Type B pancreatic cell (in vitro differentiated cells): ENCODE results near the gene PADI1. TPM values are rescaled to one million over a fixed set of nuclear protein-coding genes. Genes with fewer than 3 reads are reported as not detected.

ENCODE experiments used
- DNase-seq: peaks from one replicate; pipeline ENCODE4 v3.0.0; 2021; ENCODE audit warnings: mixed read lengths; ENCODE audit not compliant: unreplicated experiment; ENCODE audit errors: extremely low spot score
- H3K27ac Mint-ChIP-seq: 2 replicates; pipeline ENCODE4 v1.8.0; 2021; ENCODE audit warnings: mild to moderate bottlenecking, mixed read lengths
- H3K27me3 Mint-ChIP-seq: 2 replicates; pipeline ENCODE4 v1.8.0; 2021; ENCODE audit warnings: mixed read lengths
- H3K36me3 Mint-ChIP-seq: 2 replicates; pipeline ENCODE4 v1.8.0; 2021; ENCODE audit warnings: mixed read lengths
- H3K4me1 Mint-ChIP-seq: one replicate; pipeline ENCODE4 v1.8.0; 2021; ENCODE audit warnings: mixed read lengths; ENCODE audit not compliant: unreplicated experiment
- H3K4me3 Mint-ChIP-seq: 2 replicates; pipeline ENCODE4 v1.8.0; 2021; ENCODE audit warnings: mild to moderate bottlenecking, mixed read lengths
- H3K9me3 Mint-ChIP-seq: 2 replicates; pipeline ENCODE4 v1.8.0; 2021; ENCODE audit warnings: mixed read lengths
- total RNA-seq: library from RNA; stranded (reverse); gene quantifications from 2 replicates; pipeline ENCODE4 v1.2.1, GENCODE V29; 2021; ENCODE audit warnings: low replicate concordance
- TF ChIP-seq, protein P1 (sequence below): fragments of 200-600 bp; sonication (generic); conservative IDR thresholded peaks from 2 replicates; pipeline ENCODE4 v1.5.0; 2021; ENCODE audit warnings: antibody characterized with exemption, mild to moderate bottlenecking

The PADI1 gene
- total RNA-seq, 1 donor from 2014 or later = 21.2 TPM

DNA sequence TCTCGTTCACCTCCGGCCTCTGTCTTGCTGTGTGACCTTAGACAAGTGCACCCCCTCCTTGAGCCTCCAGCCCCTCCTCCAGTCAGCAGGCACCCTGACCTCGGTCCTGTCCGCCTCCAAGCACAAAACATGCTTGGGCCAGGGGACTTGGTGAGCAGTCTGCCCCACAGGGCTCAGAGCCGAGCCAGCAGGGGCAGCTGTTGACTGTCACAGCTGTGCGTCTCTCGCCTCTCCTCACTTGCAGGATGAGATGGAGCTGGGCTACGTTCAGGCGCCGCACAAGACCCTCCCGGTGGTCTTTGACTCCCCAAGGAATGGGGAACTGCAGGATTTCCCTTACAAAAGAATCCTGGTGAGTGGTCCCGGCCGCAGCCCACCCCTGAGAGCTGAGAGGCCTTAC is 68.2 kb downstream of the PADI1 start:
- DNase-seq = no peak
- no peaks in the 10 kb centered on the region for H3K4me1 Mint-ChIP-seq
- no peaks in the 10 kb centered on the region for H3K36me3 Mint-ChIP-seq
- H3K27ac Mint-ChIP-seq = no peak overlapping the region
- H3K27me3 Mint-ChIP-seq = peaks cover 3% of the 10 kb centered on the region
- TF ChIP-seq, protein P1, sequence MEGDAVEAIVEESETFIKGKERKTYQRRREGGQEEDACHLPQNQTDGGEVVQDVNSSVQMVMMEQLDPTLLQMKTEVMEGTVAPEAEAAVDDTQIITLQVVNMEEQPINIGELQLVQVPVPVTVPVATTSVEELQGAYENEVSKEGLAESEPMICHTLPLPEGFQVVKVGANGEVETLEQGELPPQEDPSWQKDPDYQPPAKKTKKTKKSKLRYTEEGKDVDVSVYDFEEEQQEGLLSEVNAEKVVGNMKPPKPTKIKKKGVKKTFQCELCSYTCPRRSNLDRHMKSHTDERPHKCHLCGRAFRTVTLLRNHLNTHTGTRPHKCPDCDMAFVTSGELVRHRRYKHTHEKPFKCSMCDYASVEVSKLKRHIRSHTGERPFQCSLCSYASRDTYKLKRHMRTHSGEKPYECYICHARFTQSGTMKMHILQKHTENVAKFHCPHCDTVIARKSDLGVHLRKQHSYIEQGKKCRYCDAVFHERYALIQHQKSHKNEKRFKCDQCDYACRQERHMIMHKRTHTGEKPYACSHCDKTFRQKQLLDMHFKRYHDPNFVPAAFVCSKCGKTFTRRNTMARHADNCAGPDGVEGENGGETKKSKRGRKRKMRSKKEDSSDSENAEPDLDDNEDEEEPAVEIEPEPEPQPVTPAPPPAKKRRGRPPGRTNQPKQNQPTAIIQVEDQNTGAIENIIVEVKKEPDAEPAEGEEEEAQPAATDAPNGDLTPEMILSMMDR = no peak
- no peaks in the 10 kb centered on the region for H3K9me3 Mint-ChIP-seq
- no peak overlapping the region for H3K4me3 Mint-ChIP-seq

DNA sequence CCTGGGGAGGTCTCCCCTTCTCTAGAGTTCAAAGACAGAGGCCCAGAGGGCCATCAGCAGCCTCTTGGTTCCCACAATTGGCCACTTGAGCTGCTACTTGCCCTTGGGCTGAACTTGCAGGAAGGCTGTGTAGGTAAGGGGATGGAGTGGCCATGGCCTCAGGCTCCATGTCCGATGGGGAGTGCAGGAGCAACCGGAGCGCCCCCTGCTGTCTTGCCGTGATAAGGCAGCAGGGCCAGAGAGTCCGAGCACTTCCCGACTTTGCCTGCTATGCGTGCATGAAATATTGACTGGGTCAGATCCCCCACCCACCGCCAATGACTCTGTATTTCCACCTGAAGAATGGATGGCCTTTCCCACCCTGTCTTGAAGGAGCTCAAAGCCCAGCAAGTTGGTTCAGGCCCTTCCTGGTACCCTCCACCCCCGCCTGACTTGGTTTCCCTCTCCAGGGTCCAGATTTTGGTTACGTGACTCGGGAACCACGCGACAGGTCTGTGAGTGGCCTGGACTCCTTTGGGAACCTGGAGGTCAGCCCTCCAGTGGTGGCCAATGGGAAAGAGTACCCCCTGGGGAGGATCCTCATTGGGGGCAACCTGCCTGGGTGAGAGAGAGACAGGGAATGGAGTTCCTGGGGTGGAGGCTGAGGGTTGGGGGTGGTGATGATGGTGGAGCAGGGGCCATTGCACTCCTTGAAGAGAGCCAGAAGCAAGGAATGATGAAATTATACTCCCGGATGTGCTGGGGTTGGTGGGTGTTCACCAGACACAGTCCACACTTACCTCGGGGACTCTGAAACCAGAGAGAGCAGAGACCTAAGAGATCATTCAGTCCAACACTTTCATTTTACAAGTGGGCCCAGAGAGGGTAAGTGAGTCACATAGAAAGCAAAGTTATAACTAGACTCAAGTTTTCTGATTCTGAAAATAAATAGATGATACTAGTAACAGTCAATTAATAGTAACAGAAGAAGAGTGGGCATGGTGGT is 69.5 kb downstream of the PADI1 start:
- no peaks in the 10 kb centered on the region for H3K9me3 Mint-ChIP-seq
- H3K4me1 Mint-ChIP-seq = peaks cover 5% of the 10 kb centered on the region
- no peak overlapping the region for H3K4me3 Mint-ChIP-seq
- TF ChIP-seq, protein P1 = peak; percentile 82
- no peak for DNase-seq
- H3K36me3 Mint-ChIP-seq = no peaks in the 10 kb centered on the region
- H3K27ac Mint-ChIP-seq = no peak overlapping the region
- peaks cover 6% of the 10 kb centered on the region for H3K27me3 Mint-ChIP-seq

DNA sequence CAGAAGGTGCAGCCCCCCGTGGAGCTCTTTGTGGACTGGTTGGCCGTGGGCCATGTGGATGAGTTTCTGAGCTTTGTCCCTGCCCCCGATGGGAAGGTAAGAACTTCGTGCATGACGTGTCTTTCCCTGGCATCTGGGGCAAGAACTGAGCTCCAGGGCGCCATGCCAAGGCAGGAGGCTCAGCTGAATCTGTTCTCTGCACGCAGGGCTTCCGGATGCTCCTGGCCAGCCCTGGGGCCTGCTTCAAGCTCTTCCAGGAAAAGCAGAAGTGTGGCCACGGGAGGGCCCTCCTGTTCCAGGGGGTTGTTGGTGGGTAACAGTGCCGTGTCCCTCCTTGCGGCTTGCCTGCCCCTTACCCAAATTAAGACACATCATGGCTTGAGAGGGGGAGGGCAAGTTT is 71.6 kb downstream of the PADI1 start:
- H3K36me3 Mint-ChIP-seq = no peaks in the 10 kb centered on the region
- no peak overlapping the region for H3K4me3 Mint-ChIP-seq
- peaks cover 5% of the 10 kb centered on the region for H3K4me1 Mint-ChIP-seq
- H3K27ac Mint-ChIP-seq = no peak overlapping the region
- TF ChIP-seq, protein P1 = no peak
- no peaks in the 10 kb centered on the region for H3K9me3 Mint-ChIP-seq
- peaks cover 6% of the 10 kb centered on the region for H3K27me3 Mint-ChIP-seq
- no peak for DNase-seq

DNA sequence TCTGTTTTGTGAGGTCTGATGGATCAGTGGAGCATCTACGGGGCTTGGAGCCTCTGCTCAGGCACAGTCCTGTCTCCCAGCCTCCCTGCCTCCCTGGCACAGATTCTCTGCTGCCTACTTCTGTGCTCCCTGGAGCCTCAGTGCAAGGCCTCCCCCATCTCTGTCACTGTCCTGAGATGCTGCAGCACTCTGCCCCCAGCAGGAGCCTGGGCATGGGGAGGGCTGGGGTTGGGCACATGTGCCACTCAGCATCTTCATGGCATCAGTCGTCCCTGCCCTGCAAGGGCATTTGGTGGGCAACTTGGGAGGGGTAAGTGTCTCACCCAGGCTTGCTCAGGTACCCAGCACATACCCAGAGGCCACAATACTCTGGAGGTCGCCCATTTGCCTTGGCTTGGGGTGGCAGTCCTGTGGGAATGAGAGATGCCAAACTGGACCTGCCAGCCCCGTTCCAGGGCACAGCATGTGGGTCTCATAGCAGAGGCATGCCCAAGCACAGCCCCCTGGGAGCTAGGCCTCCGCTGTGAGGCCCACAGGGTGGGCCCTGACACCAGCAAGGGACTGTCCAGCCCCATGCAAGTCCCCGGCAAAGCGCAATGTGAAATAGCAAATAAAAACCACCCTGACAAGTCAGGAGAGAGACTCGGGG is 72.7 kb downstream of the PADI1 start:
- TF ChIP-seq, protein P1 = no peak
- Mint-ChIP-seq H3K4me1 (peaks cover 5% of the 10 kb centered on the region), H3K9me3 (no peaks in the 10 kb centered on the region), H3K36me3 (no peaks in the 10 kb centered on the region), H3K4me3 (no peak overlapping the region), H3K27me3 (peaks cover 15% of the 10 kb centered on the region), H3K27ac (no peak overlapping the region)
- no peak for DNase-seq

DNA sequence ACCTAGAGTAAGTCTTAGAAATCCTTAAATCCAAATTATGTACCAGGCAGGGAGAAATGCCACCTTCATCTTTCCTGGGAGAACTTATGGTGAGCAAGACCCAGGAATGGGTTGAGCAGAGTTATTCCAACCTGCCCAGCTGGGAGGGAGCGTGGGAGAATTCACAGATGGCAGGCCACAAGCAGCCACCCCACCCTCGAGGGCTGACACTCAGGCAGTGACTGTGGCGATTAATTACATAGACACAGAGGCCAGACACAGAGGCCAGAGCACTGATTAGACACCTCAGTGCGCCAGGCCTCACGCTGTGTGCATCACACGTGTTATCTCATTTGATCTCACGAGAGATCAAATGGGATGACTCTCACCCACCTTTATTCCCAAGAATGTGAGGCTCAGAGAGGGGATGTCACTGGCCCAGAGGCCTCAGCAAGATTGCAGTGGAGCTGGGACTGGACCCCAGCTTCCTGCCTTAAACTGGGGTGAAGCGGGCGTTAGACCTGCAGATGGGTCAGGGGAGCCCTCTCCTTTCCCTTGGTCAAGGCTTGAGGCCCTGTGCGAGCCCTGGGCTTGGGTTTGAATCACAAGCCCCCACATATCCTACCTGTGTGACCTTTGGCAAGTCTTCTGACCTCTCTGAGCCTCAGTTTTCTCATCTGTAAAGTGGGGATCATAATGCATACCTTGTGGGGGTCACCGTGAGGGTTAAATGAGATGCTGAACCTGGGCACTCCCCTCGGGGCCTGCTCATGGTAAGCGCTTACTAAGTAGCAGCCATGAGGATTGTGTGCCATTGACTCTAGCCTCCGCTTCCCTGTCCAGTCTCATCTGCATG is 74.3 kb downstream of the PADI1 start:
- H3K27ac Mint-ChIP-seq = no peak overlapping the region
- H3K4me3 Mint-ChIP-seq = no peak overlapping the region
- DNase-seq = no peak
- H3K4me1 Mint-ChIP-seq = peaks cover 5% of the 10 kb centered on the region
- peaks cover 17% of the 10 kb centered on the region for H3K27me3 Mint-ChIP-seq
- H3K9me3 Mint-ChIP-seq = no peaks in the 10 kb centered on the region
- no peaks in the 10 kb centered on the region for H3K36me3 Mint-ChIP-seq
- TF ChIP-seq, protein P1 = no peak
